Hepatocyte (in vitro differentiated cells): Measurements from ENCODE around the gene PRSS33. TPM values are rescaled to one million over a fixed set of nuclear protein-coding genes. Genes with fewer than 3 reads are reported as not detected.

Source experiments
- DNase-seq: peaks from one replicate; pipeline ENCODE4 v3.0.0-alpha.2; 2016; ENCODE audit warnings: low spot score
- H2AFZ ChIP-seq: fragments of 200-600 bp; sonication (generic); 2 replicates; pipeline ENCODE4 v1.6.0; 2016; ENCODE audit warnings: antibody characterized with exemption, mild to moderate bottlenecking
- H3K27ac ChIP-seq: fragments of 200-600 bp; sonication (generic); 2 replicates; pipeline ENCODE4 v1.5.1; 2016; ENCODE audit warnings: mild to moderate bottlenecking
- H3K27me3 ChIP-seq: fragments of 200-600 bp; sonication (generic); 2 replicates; pipeline ENCODE4 v1.6.1; 2016
- H3K36me3 ChIP-seq: fragments of 200-600 bp; sonication (generic); replicated peaks from 2 replicates; pipeline ENCODE4 v1.5.1; 2016; ENCODE audit warnings: low read depth; ENCODE audit not compliant: insufficient read depth
- H3K4me1 ChIP-seq: fragments of 200-600 bp; sonication (generic); 2 replicates; pipeline ENCODE4 v1.5.1; 2016; ENCODE audit warnings: mild to moderate bottlenecking, moderate library complexity; ENCODE audit not compliant: insufficient read depth
- H3K4me2 ChIP-seq: fragments of 200-600 bp; sonication (generic); 2 replicates; pipeline ENCODE4 v1.6.0; 2016
- H3K4me3 ChIP-seq: fragments of 200-600 bp; sonication (generic); 2 replicates; pipeline ENCODE4 v1.5.1; 2016; ENCODE audit warnings: mild to moderate bottlenecking
- H3K79me2 ChIP-seq: fragments of 200-600 bp; sonication (generic); 2 replicates; pipeline ENCODE4 v1.6.0; 2017; ENCODE audit warnings: mild to moderate bottlenecking
- H3K9me2 ChIP-seq: fragments of 200-600 bp; sonication (generic); replicated peaks from 2 replicates; pipeline ENCODE4 v1.6.0; 2017; ENCODE audit warnings: mild to moderate bottlenecking; ENCODE audit not compliant: insufficient read depth
- H3K9me3 ChIP-seq: fragments of 200-600 bp; sonication (generic); 2 replicates; pipeline ENCODE4 v1.5.1; 2016; ENCODE audit warnings: low read depth, mild to moderate bottlenecking
- H4K20me1 ChIP-seq: fragments of 200-600 bp; sonication (generic); 2 replicates; pipeline ENCODE4 v1.6.0; 2016; ENCODE audit warnings: mild to moderate bottlenecking; ENCODE audit not compliant: insufficient read depth, poor library complexity, severe bottlenecking
- EZH2 ChIP-seq: fragments of 200-600 bp; sonication (generic); IDR thresholded peaks from 2 replicates; pipeline ENCODE4 v1.6.1; 2016; ENCODE audit warnings: antibody characterized with exemption, mild to moderate bottlenecking, borderline replicate concordance
- EZH2phosphoT487 ChIP-seq: fragments of 200-600 bp; sonication (generic); IDR thresholded peaks from one replicate; pipeline ENCODE4 v1.6.1; 2018; ENCODE audit warnings: antibody characterized with exemption, mild to moderate bottlenecking, low read depth, moderate library complexity; ENCODE audit not compliant: unreplicated experiment, severe bottlenecking
- WGBS: methylation state at CpG from one replicate; pipeline ENCODE4 v1.1.6; 2016; ENCODE audit warnings: low lambda C conversion rate; ENCODE audit errors: missing lambda C conversion rate; 5-methylcytosine and 5-hydroxymethylcytosine counted together
- polyA plus RNA-seq: library from polyadenylated mRNA; unstranded; fragments of >200 nt; fragmentation: Nextera tagmentation; extraction: Ambion mirVana; gene quantifications from 2 replicates; pipeline ENCODE4 v1.2.1, GENCODE V29; 2016
- total RNA-seq: library from RNA; depleted of rRNA; stranded (reverse); fragments of >200 nt; gene quantifications from 2 replicates; pipeline ENCODE4 v1.2.3, GENCODE V29; 2014
- TF ChIP-seq, protein P1 (sequence below): fragments of 200-600 bp; sonication (generic); IDR thresholded peaks from 2 replicates; pipeline ENCODE4 v1.5.1; 2016; ENCODE audit warnings: antibody characterized with exemption, mild to moderate bottlenecking; ENCODE audit not compliant: poor library complexity

Gene PRSS33
- total and polyA plus RNA-seq, 2 experiments from 2014 or later: not detected

GRCh38 chr16:2827831-2828520 lies 40.6 kb upstream of the PRSS33 start:
- TF ChIP-seq, protein P1, sequence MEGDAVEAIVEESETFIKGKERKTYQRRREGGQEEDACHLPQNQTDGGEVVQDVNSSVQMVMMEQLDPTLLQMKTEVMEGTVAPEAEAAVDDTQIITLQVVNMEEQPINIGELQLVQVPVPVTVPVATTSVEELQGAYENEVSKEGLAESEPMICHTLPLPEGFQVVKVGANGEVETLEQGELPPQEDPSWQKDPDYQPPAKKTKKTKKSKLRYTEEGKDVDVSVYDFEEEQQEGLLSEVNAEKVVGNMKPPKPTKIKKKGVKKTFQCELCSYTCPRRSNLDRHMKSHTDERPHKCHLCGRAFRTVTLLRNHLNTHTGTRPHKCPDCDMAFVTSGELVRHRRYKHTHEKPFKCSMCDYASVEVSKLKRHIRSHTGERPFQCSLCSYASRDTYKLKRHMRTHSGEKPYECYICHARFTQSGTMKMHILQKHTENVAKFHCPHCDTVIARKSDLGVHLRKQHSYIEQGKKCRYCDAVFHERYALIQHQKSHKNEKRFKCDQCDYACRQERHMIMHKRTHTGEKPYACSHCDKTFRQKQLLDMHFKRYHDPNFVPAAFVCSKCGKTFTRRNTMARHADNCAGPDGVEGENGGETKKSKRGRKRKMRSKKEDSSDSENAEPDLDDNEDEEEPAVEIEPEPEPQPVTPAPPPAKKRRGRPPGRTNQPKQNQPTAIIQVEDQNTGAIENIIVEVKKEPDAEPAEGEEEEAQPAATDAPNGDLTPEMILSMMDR: no peak
- TF ChIP-seq EZH2 (no peak), EZH2phosphoT487 (no peak)
- H3K9me3 ChIP-seq: no peaks in the 10 kb centered on the region
- no peak overlapping the region for H2AFZ ChIP-seq
- H3K27ac ChIP-seq: no peak overlapping the region
- H3K36me3 ChIP-seq: no peaks in the 10 kb centered on the region
- no peak for DNase-seq
- no peak overlapping the region for H3K4me3 ChIP-seq
- no peaks in the 10 kb centered on the region for H4K20me1 ChIP-seq
- no peaks in the 10 kb centered on the region for H3K79me2 ChIP-seq
- peaks cover 8% of the 10 kb centered on the region for H3K4me1 ChIP-seq
- H3K9me2 ChIP-seq: no peaks in the 10 kb centered on the region
- H3K4me2 ChIP-seq: no peak overlapping the region
- no peaks in the 10 kb centered on the region for H3K27me3 ChIP-seq
- WGBS: 76% methylated on average over 14 of the region's 14 CpGs

DNA sequence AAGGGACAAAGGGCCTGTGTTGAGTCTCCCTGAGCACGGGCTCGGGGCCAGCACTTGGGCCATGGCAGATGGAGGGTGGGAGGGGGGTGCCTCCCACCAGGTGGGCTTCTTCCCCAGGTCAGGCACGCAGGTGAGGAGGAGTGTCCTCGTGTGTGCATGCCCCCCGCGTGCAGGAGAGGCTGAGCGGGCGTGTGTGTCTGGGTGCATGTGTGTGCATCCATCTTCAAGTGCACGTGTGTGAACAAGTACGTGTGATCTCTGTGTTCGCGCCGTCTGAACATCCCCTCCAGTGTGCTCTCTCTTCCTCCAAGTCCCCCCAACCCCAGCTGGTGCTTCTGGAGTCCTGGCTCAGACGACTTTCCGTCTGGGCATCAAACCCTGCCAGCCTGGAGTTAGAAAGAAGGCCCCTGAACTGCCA lies 40.0 kb upstream of the PRSS33 start:
- DNase-seq: no peak

DNA sequence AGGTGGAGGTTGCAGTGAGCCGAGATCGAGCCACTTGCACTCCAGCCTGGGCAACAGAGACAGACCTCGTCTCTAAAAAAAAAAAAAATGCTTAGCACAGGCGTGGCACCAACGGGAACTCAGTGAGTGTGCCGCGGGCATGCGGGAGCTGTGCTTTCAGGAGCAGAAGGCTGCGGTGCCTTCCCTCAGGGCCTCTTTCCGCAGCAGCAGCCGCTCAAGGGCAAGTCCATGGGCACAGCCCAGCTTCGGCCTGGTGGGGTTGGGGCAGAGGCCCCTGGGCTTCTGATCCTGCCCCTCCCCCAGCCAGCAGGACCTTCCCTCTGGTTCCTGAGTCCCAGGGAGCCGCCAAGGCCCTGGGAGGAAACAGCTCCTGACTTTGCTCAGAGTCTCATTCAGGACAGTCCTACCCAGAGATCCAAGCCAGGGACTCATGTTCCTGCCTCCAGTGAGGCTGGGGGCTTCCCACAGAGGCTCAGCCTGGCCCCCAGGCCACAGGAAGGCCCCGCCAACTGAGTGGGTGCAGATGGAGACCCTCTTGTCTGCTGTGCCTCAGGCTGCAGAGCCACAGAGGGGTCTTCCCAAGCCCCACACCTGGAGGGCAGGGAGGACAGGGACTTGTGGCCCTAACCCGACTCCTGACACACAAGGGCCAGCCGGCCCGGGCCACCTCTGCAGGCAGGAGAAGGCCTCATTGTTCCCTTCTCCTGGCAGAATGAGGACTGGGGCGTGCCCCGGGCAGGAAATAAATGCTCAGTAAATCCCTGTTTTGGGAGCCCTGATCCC lies 39.4 kb upstream of the PRSS33 start:
- Histone ChIP-seq H3K27me3 (no peaks in the 10 kb centered on the region), H3K4me3 (no peak overlapping the region), H2AFZ (no peak overlapping the region), H3K9me2 (no peaks in the 10 kb centered on the region), H3K9me3 (no peaks in the 10 kb centered on the region), H3K4me2 (no peak overlapping the region), H3K79me2 (no peaks in the 10 kb centered on the region), H3K27ac (no peak overlapping the region), H4K20me1 (no peaks in the 10 kb centered on the region), H3K4me1 (peaks cover 8% of the 10 kb centered on the region), H3K36me3 (no peaks in the 10 kb centered on the region)
- DNase-seq: no peak
- WGBS: 82% methylated on average over 18 of the region's 19 CpGs
- no peak for TF ChIP-seq EZH2
- no peak for TF ChIP-seq EZH2phosphoT487
- TF ChIP-seq, protein P1: no peak

More for the DNA sequence above, 40.0 kb upstream of the PRSS33 start:
- H3K27ac ChIP-seq: no peak overlapping the region
- H3K36me3 ChIP-seq: no peaks in the 10 kb centered on the region
- no peaks in the 10 kb centered on the region for H4K20me1 ChIP-seq
- H3K9me2 ChIP-seq: no peaks in the 10 kb centered on the region
- H3K9me3 ChIP-seq: no peaks in the 10 kb centered on the region
- no peaks in the 10 kb centered on the region for H3K79me2 ChIP-seq
- peaks cover 8% of the 10 kb centered on the region for H3K4me1 ChIP-seq
- 93% methylated on average over 14 of the region's 15 CpGs for whole genome bisulfite sequencing
- no peak overlapping the region for H3K4me3 ChIP-seq
- TF ChIP-seq EZH2phosphoT487 (no peak), EZH2 (no peak)
- TF ChIP-seq, protein P1: no peak
- no peak overlapping the region for H3K4me2 ChIP-seq
- no peaks in the 10 kb centered on the region for H3K27me3 ChIP-seq
- no peak overlapping the region for H2AFZ ChIP-seq
